Stomach (tissue), 4 donors: ENCODE results near the gene CDC37L1.

ENCODE experiments used
- EP300 ChIP-seq: sonication (generic); formaldehyde crosslinking; IDR thresholded peaks from one replicate; pipeline ENCODE4 v1.6.1; 2017; ENCODE audit warnings: antibody characterized with exemption
- POLR2A ChIP-seq, 4 donors: fragments of 450-650 bp; IDR thresholded peaks; one replicate each; pipeline ENCODE4 v1.6.1; 2016; ENCODE audit warnings: antibody characterized with exemption in 4 of 4, control low read depth in 2 of 4, mild to moderate bottlenecking in 1 of 4, moderate library complexity in 1 of 4
- POLR2AphosphoS5 ChIP-seq, 3 donors: sonication (generic); formaldehyde crosslinking; IDR thresholded peaks; one replicate each; pipeline ENCODE4 v1.6.1; 2016; ENCODE audit warnings: antibody characterized with exemption in 3 of 3
- TF ChIP-seq, protein P1 (sequence below), 7 experiments: fragments of 450-650 bp in 4 of 7; fragments of 200-600 bp in 3 of 7; sonication (generic) in 3 of 7; IDR thresholded peaks; one replicate each; pipeline ENCODE4 v1.5.1; 2016 to 2019; ENCODE audit warnings: antibody characterized with exemption in 7 of 7, control low read depth in 2 of 7, mild to moderate bottlenecking in 1 of 7

DNA sequence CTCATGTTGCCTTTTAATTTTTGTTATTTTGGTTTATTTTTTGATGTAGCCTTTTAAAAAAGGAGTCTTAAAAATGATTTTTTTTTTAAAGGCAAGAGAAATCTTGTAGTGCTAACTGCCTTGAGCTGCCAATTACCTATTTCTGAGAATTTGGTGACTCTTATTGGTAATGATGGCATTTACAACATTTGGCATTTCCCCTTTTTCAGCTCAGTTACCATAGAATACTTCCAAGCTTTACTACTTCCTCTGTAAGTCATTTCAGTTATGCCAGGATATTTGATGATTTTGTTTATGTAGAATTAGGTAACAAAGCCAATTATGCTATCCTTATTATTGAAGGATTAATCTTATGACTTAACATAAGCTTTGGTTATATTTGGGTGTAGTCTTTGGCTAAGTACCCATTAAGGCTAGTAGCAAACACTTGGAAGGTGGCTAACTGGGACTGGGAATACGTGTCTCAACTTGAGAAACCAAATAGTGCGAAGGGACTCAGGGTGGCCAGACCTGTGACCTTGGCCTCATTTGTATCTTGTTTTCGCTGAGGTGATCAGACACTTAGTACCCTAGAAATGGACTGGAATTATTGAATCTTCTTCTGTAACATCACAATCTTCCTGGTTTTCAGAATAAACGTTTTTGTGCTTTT is 27.7 kb downstream of the CDC37L1 start:
- TF ChIP-seq, protein P1, sequence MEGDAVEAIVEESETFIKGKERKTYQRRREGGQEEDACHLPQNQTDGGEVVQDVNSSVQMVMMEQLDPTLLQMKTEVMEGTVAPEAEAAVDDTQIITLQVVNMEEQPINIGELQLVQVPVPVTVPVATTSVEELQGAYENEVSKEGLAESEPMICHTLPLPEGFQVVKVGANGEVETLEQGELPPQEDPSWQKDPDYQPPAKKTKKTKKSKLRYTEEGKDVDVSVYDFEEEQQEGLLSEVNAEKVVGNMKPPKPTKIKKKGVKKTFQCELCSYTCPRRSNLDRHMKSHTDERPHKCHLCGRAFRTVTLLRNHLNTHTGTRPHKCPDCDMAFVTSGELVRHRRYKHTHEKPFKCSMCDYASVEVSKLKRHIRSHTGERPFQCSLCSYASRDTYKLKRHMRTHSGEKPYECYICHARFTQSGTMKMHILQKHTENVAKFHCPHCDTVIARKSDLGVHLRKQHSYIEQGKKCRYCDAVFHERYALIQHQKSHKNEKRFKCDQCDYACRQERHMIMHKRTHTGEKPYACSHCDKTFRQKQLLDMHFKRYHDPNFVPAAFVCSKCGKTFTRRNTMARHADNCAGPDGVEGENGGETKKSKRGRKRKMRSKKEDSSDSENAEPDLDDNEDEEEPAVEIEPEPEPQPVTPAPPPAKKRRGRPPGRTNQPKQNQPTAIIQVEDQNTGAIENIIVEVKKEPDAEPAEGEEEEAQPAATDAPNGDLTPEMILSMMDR (IDR thresholded peaks at IDR 0.05) = no peak
- TF ChIP-seq POLR2A (IDR thresholded peaks at IDR 0.05) (no peak), EP300 (no peak), POLR2AphosphoS5 (IDR thresholded peaks at IDR 0.05) (no peak)
